ENCODE results near the gene DNAJA2. TPM values are rescaled to one million over a fixed set of nuclear protein-coding genes. Genes with fewer than 3 reads are reported as not detected.
"Not testable (repeated sequence)": the region's sequence is repeated elsewhere in the genome, so short reads cannot be mapped to it uniquely, and the experiment has no call there.

Gene DNAJA2
- 59.3 TPM for polyA plus RNA-seq (2013, experiment 1 of 2; ENCODE audit: insufficient read length)
- polyA plus RNA-seq (2013, experiment 2 of 2; ENCODE audit: insufficient read length) = 57.6 TPM

GRCh38 chr16:46973207-46973995 lies at the start of gene DNAJA2:
DNAJA2 (minus strand) TSS chr16:46973674; CDS start chr16:46973572, 102 bp downstream.
- peak; percentile 86 for DNase-seq

GRCh38 chr16:47019568-47019967 lies 46.1 kb upstream of the DNAJA2 start:
- DNase-seq = no peak

- DNase-seq = no peak
These were observed 44.9 kb upstream of the DNAJA2 start for GRCh38 chr16:47018223-47018891.

GRCh38 chr16:47017636-47018035 lies 44.2 kb upstream of the DNAJA2 start:
- DNase-seq = no peak

GRCh38 chr16:47016700-47017133 lies 43.2 kb upstream of the DNAJA2 start:
- DNase-seq = no peak

- no peak for DNase-seq
These were observed 40.4 kb upstream of the DNAJA2 start for GRCh38 chr16:47013910-47014309.

- no peak for DNase-seq
These were observed 39.7 kb upstream of the DNAJA2 start for GRCh38 chr16:47013172-47013571.

GRCh38 chr16:47010812-47011211 lies 37.3 kb upstream of the DNAJA2 start:
- not testable (repeated sequence) for DNase-seq

GRCh38 chr16:47008612-47009011 lies 35.1 kb upstream of the DNAJA2 start:
- DNase-seq = no peak

GRCh38 chr16:47008174-47008573 lies 34.7 kb upstream of the DNAJA2 start:
- no peak for DNase-seq

- no peak for DNase-seq
These were observed 31.2 kb upstream of the DNAJA2 start for GRCh38 chr16:47004652-47005051.

- not testable (repeated sequence) for DNase-seq
These were observed 26.6 kb upstream of the DNAJA2 start for GRCh38 chr16:47000066-47000465.

GRCh38 chr16:46997844-46998243 lies 24.4 kb upstream of the DNAJA2 start:
- no peak for DNase-seq

GRCh38 chr16:46996952-46997458 lies 23.5 kb upstream of the DNAJA2 start:
- no peak for DNase-seq

GRCh38 chr16:46996391-46996790 lies 22.9 kb upstream of the DNAJA2 start:
- no peak for DNase-seq

- no peak for DNase-seq
These were observed 18.5 kb upstream of the DNAJA2 start for GRCh38 chr16:46991729-46992704.

- DNase-seq = no peak
These were observed 13.4 kb upstream of the DNAJA2 start for GRCh38 chr16:46986896-46987295.

- no peak for DNase-seq
These were observed 13.0 kb upstream of the DNAJA2 start for GRCh38 chr16:46986438-46986837.

GRCh38 chr16:46982335-46982734 lies 8.9 kb upstream of the DNAJA2 start:
- DNase-seq = no peak

- no peak for DNase-seq
These were observed 7.5 kb upstream of the DNAJA2 start for GRCh38 chr16:46980926-46981325.

- no peak for DNase-seq
These were observed 3.1 kb upstream of the DNAJA2 start for GRCh38 chr16:46976550-46976949.

- DNase-seq = no peak
These were observed 2.5 kb upstream of the DNAJA2 start for GRCh38 chr16:46975908-46976470.
